Measurements from ENCODE around the gene FAM53B.
A peak's percentile ranks its signal among the peaks of the same experiment; 100 is the strongest.

Gene FAM53B

DNA sequence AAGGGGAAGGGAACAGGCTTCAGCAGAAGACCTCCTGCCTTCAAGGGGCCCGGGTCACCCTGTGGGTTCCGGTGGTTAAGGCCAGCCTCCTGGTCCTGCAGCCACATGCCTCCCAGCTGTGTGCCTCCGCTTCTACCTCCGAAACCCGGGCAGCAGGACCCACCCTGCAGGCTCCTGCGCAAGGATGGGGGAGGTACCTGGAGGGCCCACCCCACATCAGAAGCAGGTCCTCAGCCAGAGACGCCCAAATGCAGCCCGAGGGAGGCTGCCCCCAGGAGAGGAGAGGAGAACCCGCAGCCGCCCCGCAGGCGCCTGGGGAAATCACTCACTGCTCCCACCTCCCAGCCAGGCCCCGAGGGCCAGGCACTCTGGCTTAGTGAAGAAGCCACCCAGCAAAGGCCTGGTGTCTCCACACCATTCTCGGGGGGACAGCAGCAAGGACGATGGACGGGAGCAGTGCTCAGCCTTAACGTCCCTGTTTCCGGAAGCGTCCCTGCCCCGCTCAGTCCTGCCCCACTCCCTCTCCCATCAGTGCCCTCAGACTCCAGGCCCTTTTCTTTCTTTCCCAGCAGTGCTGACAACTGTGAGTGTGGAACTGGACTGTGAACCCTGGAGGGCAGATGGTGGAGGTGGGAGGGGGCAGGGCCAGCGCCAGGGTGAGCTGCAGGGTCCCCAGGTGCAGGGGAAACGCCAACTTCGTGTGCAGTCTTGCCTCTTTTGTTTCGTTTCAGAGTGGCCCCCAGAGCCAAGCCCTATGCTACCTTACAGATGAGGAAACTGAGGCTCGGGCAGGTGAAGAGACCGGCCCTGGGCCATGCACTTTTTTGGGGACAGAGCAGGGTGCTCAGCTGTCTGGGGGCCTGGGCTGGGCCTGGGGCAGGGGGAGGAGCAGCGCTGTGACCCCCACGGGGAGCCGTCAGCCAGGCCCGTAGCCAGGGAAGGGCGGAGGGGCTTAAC, 138.0 kb downstream of the FAM53B start:
- no peak for DNase-seq

DNA sequence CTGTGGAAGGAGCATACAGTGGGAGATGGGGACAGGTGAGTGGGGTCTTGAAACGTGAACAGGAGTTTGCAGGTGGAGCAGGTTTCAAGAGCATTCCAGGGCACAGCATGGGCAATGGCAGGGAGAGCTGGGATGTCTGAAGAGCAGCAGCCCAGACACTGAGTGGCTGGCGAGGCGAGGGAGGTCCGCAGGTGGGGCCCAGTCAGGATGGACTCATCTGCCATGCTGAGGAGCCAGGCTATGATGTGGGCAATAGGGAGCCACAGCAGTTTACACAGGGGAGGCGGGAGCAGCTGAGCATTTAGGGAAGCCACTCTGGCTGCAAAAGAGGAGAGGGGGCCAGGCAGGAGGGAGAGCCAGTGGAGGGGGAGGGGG, 138.7 kb downstream of the FAM53B start:
- DNase-seq = no peak

DNA sequence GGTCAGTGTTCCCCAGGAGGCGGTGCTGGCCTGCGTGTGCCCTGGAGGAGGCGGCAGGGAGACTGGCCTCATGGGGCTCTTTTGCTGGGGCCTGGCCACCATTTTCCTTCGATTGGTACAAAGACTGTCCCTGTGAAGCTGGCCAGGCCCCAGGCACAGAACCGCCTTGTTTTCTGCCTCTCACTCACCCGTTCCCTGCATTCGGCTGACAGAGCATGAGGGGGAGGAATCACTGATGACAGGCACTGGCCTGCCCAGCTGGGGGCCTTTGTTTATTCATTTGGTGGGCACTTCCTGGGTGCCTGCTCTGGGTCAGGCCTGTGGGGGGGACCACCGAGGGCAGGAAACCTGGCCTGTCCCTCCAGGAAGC, 139.2 kb downstream of the FAM53B start:
- no peak for DNase-seq

DNA sequence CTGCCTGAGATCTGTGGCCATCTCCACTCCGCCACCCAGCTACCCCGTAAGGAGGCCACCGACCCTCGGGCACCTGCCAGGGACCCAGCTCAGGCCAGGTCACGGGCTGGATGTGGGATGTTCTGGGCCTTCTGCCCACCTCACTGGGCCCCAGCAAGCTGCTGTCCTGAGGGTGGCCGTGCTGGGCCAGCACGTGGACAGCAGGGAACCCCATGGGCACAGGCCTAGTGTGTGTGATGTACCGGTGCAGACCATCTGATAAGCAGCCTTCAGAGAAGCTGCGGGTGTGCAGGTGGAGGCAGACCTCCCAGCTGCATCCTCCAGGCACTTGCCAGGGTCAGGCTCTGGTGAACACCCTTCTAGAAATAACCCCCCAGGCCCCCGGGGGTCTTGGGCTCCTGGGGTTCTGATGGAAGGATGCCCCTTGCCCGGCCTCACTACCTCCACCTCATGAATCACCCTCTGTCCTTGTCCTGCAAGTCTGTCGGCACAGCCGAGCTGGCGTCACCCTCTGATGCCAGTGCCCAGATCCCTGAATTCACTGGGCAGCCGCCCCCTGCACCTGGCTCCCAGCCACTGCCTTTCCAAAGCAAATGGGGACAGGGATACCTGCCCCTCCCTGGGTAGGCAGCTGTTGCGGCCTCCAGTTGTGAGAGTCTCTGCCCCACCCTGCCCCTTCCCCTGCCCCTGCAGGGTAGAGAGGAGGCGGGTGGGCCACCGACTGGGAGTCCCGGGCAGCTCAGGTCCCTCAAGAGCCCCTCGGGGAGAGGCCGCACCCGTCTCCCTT, 139.8 kb downstream of the FAM53B start:
- no peak for DNase-seq

DNA sequence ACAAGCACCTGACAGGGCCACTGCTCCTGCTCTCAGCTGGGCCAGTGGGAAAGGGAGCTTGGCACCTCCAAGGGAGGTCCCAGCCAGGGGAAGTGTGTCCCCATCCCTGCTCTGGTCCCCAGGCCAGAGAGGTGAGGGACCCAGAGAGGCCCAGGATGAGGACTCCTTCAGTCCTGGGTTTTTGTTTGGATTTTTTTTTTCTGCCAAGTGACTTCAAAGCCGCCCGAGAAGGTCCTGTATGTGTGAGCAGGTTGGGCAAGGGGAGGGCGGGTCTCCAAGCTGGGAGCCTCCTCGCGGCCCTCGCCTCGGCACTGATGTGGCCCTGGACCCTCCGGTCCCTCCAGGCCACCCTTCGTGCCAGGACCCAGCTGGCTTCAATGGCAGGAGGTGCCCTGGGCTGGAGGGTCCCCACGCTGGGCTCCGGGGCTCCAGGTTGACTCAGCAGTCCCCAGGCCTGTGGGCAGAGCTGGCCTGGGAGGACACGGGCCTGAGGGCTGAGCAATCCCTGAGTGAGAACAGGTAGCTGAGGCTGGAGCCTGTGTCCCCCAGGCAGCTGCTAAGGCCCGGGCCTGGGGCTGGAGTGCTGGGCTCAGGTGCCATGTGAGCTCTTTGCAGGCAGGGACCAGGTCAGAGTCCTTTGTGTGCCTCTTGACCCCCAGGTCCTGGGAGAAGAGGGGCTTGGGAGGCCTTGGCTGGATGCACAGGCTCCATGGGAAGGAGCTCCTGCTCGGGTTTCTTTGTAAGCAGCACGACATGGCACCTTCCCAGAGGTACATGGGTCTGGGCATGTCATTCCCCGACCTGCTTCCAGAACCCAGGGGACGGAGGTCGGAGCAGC, 140.6 kb downstream of the FAM53B start:
- no peak for DNase-seq

DNA sequence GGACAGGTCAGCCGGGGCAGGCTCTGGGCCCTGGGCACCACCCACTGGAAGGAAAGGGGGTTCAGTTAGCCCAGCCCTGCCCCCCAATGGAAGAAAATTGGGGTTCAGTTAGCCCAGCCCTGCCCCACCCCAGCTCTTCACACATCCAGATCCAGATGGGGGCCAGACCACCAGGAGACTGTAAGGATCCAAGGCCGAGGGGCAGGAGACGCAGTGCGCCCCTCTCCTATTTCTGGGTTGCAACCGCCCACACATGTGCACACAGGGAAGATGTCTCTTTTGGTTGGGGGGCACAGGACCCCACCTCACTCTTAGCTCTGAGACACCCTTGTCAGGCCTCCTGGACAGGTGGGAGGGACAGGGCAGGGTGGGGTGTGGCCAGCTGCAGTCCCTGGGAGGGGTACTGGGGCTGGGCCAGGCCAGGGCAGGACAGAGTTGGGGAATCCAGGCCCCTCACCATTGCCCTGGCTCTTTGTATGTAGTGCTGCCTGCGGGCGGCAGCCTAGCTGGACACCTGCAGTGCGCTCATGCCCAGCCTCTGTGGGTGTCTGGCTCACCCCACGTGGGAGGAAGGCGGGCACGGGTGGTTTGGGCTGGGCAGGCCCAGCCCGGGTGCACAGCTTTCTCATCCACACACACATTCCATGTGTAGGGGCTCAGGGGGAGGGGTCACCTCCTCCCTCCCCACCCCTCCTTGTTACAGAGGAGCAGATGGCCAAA, 141.4 kb downstream of the FAM53B start:
- no peak for DNase-seq

DNA sequence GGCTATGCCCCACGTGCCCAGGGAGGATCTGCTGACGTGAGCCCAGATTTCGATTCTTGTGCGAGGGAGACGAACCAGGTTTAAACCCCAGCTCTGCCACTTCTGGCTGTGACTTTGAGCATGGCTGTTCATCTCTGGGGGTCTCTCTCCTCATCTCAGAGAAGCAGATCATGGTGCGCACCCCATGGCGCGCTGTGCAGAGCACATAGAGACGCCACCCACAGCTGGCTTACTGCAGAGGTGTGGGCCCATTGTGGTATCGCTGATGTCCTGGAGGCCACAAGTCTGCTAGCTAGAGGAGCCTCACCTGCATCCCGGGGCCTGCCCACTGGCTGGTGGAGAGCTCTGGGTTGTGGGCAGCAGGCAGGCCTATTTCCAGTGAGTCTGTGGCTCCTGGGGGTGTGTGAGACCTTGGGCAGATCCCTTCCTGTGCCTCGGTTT, 142.0 kb downstream of the FAM53B start:
- DNase-seq = no peak

DNA sequence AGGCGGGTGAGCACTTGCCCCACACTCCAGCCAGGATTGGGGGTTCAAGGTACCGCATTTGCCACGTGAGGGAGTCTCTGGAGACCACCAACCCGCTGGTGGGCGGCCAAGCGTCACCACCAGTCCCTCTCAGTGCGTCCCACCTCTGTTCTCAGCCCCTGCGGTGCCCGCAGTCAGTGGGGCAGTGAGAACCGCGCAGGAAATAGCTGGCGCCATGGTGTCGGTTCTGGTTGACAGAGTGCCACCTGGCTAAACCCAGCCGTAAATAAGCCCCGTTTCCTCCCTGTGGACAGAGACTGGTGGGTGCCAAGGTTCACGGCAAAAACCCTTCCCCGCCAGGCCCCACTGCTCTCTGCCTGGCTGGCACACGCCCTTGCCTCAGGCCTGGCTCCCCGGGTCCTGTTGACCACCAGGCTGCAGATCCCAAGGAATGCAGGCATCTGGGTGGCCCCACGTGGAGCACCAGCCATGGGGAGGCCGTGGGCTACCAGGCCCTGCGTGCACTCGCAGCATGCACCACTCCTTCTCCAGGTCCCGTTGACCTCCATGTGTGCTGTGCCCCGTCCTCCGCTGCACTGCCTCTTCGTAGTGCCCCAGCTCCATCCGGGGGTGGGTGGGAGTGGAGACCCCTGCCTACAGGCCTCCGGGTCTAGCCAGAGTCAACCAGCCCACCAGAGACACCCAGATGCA, 142.6 kb downstream of the FAM53B start:
- no peak for DNase-seq

DNA sequence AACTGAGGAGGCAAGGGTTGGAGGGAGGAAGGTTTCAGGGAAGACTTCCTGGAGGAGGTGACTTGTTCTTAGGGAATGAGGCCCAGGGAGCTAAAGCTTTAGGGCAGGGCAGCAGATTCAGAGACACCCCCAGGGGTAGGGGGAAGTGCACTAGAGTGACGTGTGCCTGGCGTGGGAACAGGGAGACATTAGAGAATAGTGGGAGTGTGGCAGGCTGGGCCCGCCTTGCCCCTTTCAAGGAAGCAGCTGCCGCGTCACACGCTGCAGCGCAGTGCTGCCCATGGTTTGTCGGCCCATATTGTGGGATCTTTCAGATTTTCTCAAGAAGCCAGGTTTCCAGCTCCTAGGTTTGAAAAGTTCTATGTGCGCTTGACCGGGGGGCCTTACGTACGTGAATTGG, 143.2 kb downstream of the FAM53B start:
- DNase-seq = no peak

DNA sequence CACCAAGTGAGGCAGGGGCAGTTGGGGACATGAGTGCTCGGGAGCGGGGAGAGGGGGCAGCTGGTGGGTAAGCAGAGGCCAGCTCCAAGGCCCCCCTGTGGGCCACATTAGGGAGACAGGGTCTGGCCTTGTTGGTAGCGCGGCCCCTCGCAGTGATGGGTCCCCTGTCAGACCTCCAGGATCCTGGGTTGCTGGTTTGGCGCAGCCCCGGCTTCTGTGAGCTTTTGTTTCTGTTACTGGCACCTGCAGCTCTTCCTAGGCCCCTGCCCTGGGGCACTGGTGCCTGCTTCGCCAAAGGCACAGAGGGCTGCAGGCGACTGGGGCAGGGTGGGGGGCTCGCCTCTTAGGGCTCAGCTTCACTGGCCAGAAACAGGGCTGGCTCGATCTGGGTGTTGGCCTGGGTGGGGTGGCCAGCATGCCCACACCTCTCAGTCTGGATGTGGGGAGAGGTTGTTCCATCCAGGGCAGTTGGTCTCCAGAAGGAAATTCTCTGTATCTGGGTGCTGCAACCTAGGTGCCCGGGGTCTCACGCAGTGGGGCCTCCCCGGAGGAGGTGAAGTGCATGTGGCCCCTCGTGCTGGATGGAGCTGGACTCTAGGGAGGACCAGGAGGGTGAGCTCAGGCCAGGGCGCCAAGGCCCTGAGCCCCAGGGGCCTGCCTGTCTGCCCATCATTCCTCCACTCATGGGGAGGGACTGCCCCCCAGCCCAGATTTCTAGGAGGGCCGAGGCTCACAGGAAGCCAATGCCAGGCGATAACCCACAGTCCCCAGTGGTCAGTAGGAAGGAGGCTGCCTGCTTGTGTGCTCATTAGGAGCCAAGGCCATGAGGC, 143.9 kb downstream of the FAM53B start:
- no peak for DNase-seq

DNA sequence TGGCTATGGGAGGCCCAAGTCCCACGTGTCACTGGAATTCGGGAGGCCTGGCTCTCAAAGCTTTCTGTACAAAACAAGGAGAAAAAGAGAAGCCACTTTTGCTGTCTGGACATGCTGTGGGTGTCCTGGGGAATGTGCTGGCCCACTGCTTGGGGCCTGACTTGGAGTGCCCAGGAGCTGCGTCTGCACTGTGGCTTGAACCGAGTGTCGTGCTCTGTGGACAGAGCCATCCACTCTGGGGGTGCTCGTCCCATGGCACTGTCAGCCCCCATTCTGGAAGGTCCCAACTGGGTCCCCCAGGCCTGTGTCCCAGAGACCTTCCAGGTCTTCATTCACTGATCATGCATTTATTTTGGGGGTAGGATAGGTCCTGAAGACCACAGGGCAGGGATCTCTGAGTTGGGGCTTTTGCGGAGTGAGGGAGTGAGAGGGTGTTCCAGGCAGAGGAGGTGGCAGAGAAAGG, 144.6 kb downstream of the FAM53B start:
- DNase-seq = no peak

DNA sequence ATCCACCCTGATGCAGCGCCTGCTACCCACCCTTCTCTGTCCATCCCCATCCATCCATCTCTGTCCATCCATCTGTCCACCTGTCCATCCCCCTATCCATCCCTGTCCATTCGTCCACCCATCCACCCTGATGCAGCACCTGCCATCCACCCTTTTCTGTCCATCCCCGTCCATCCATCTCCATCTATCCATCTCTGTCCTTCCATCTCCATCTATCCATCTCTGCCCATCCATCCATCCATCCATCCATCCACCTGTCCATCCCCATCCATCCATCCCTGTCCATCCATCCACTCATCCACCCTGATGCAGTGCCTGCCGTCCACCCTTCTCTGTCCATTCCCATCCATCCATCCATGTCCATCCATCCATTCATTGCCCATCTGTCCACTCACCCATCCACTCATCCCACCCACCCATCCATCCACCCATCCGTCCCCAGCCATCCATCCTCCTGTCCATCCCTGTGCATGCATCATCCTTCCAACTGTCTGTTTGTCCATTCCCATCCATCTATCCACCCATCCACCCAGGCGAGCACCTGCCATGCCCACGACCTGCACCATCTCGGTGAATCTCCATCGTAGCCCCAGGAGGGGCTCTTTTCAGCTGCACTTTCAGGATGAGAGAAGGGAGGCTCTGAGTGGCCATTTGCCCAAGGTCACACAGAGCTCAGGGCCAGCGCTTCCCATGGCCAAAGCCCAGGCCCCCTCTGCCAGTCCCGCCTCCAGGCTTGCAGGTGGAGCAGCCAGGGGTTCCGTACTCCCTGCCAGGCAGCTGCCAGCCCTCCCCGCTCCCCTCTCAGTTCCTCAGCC, 145.2 kb downstream of the FAM53B start:
- no peak for DNase-seq

DNA sequence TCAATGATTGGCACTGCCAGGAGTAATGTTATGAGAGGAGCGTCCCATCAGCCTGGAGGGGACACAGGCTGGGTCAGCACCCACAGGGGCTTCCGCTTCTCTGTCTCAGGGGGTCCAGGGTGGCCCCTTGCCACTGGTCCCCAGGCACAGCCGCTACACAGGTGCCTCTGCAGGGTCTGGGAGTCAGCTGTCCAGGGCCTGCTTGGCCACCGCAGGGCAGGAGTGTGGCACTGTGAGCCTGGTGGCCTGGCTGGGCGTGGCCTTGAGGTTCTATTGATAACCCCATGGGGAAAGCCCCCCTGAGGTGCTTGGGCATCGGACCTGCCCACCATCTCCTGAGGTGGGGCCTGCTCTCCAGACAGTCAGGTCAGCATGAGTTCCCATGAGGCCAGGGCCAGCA, 146.0 kb downstream of the FAM53B start:
- no peak for DNase-seq

DNA sequence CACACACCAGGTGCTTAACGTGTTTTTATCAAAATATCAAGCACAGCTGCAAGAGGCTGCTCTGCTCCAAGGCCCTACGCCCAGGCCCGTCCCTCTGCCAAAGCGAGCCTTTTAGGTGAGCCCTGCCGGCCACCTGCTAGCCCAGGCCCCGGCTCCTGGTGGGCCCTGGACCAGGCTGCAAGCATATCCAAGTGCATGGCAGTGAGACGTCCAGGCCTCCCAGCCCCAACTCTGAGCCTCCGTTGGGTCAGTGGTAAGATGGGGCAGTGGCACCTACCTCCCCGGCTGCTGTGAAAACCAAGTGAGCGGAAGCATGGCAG, 146.4 kb downstream of the FAM53B start:
- DNase-seq = no peak

DNA sequence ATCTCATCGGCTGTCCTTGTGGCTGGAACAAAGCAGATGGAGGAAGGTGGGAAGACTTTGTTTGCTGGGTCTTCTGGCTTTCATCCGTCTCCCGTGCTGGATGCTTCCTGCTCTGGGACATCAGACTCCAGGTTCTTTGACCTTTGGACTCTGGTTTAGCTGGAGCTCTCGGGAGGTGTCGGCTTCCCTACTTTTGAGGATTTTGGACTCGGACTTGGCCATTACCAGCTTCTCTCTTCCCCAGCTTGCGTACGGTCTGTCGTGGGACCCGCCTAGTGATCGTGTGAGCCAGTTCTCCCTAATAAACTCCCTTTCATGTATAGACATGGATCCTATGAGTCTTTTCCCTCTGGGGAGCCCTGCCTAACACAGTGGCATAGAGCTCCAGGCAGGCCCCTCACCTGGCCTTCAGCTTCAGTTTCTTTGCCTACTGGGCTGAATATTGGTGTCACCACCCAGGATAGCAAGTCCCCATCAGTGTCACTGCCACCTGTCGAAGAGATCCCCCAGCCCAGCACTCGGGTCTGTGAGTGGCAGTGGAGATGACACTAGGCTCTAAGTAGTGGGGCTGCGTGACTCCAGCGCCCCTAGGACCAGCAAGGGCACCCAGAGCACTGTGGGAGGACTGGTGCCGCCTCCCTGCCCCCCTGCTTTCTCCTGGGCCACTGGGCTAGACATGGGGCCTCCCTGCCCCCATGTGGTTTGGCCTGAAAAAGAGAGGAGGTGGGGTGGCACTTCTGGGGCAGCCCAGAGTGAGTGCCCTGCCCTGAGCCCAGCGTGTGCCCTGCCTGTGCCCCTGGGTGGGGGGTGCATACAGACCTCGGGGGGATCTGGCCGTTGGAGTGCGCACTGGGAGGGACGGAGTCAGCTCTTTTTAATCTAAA, 147.0 kb downstream of the FAM53B start:
- DNase-seq = no peak

DNA sequence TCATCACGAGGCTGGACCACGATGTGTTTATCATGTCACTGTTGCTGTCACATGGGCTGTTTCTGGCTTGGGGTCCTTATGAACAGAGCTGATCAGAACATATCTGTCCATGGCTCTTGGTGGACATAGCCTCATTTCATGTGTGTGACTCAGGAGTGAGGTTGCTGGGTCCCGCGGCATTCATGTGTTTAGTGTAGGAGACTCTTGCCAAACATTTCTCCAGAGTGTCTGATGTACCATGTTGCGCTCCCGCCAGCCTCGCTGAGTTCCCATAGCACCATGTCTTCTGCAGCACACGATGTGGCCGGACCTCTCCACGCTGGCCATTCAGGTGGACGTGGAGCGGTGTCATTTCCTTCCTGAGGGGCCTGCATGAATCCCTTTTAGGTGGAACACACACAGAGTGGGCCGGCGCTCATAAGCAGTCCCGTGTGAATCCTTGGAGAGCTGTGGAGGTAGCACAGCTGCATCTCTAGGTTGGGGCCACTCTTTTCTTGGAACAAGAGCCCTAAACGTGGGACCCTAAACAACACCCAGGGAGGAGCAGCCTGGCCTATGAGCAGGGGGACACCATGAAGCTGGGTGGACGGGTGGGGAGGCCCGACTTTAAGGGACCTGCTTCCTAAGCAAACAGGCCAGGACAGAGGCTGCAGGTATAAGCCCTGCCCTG, 147.9 kb downstream of the FAM53B start:
- no peak for DNase-seq

DNA sequence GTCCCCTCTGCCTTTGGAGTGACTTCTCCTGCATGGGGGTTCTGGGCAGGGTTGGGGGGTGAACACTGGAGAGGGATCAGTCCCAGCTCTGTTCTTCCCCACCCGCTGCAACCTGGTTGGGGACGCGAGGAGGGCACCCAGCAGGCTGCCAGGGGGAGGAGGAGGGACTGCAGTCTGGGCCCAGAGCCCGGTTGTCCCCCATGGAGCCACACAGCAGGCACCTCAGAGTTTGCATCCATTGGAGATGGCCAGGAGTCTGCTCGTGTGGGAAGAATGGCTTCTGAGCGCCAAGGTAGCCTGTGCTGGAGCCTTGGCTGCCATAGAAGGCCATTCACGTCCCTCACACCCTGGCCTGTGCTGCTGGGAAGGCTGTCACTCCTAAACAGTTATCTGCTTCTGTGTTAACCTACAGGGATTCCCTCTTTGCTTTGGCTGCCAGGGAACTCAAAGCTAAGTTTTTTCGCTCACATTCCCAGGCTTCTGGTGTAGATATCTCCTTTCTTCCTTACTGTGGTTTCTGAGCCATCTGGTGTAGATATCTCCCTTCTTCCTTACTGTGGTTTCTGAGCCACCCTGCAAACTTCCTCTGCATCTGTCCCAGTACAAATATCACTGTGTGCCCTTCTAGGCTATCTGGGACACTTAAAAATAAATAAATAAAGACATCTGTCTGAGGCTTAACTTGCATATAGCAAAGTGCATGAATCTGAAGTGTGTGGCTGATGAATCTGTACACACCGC, 148.9 kb downstream of the FAM53B start:
- peak; percentile 55 for DNase-seq

DNA sequence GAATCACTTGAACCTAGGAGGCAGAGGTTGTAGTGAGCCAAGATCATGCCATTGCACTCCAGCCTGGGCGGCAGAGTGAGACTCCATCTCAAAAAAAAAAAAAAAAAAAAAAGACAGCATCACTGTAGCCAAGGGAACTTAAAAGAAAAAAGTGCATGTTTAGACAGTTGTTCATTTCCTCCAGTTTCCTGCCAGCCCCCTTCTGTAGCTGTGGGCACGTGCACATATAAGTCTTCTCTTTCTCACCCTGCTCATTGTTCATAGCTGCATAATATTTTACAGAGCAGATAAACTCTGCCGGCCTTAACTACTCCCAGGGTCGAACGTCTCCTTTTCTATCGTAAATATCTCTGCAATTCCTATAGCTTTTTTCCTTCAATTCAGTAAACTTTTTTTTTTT, 149.9 kb downstream of the FAM53B start:
- DNase-seq = no peak
